Measurements from ENCODE around the gene SLC5A12.

DNA sequence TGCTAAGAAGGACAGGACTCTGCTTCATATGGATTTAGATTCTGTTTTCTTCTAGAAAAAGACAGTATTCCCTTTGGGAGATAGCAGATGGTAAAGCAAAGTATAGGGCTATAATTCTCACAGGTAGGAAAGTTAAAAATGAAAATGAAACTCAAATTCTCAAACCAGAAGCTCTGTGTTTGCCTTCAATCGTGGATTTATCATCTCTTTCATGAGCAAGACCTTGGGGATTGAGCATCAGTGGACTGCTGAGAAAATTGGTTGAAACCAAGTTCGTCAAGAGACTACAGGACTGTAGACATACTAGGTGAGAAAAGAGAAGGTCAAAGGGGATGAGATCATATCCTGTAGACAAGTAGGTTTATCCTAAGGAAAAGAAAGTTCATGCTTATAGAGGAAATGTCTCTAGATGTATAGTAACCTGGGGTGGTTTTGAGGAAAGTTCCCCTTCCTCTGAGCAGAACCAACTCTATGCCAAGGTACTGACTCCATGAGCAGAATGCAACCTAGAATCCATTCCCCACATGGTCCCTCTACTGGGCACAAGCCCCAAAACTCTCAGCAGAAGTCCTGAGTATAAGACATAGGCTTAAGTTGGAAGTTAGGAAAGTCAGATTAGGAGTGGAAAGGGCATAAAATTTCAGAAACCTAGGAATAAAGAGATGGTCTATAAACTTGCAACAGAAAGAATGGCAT is 46.5 kb downstream of the SLC5A12 start:
- TF ChIP-seq, protein P1, sequence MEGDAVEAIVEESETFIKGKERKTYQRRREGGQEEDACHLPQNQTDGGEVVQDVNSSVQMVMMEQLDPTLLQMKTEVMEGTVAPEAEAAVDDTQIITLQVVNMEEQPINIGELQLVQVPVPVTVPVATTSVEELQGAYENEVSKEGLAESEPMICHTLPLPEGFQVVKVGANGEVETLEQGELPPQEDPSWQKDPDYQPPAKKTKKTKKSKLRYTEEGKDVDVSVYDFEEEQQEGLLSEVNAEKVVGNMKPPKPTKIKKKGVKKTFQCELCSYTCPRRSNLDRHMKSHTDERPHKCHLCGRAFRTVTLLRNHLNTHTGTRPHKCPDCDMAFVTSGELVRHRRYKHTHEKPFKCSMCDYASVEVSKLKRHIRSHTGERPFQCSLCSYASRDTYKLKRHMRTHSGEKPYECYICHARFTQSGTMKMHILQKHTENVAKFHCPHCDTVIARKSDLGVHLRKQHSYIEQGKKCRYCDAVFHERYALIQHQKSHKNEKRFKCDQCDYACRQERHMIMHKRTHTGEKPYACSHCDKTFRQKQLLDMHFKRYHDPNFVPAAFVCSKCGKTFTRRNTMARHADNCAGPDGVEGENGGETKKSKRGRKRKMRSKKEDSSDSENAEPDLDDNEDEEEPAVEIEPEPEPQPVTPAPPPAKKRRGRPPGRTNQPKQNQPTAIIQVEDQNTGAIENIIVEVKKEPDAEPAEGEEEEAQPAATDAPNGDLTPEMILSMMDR (IDR thresholded peaks at IDR 0.05; ENCODE audit: low read depth, low read length): no peak
- no peak for TF ChIP-seq EZH2phosphoT487 (IDR thresholded peaks at IDR 0.05; ENCODE audit: low read depth)

Data from OCI-LY3 (cell line).